BLaER1 (cell line): ENCODE measurements around the gene SGSH.

ENCODE experiments used
- H3K27ac ChIP-seq: shearing (Covaris generic); formaldehyde crosslinking; 2 replicates; pipeline ENCODE4 v1.8.1; 2022
- H3K27me3 ChIP-seq: shearing (Covaris generic); formaldehyde crosslinking; 2 replicates; pipeline ENCODE4 v1.8.1; 2022
- H3K36me3 ChIP-seq: shearing (Covaris generic); formaldehyde crosslinking; 2 replicates; pipeline ENCODE4 v1.8.1; 2022
- H3K4me1 ChIP-seq: shearing (Covaris generic); formaldehyde crosslinking; 2 replicates; pipeline ENCODE4 v1.8.1; 2022
- H3K4me2 ChIP-seq: shearing (Covaris generic); formaldehyde crosslinking; 2 replicates; pipeline ENCODE4 v1.8.1; 2022
- H3K4me3 ChIP-seq: shearing (Covaris generic); formaldehyde crosslinking; 2 replicates; pipeline ENCODE4 v1.8.1; 2022
- H3K9ac ChIP-seq: shearing (Covaris generic); formaldehyde crosslinking; 2 replicates; pipeline ENCODE4 v1.8.1; 2022
- H3K9me3 ChIP-seq: shearing (Covaris generic); formaldehyde crosslinking; 2 replicates; pipeline ENCODE4 v1.8.1; 2022
- H4K20me1 ChIP-seq: shearing (Covaris generic); formaldehyde crosslinking; 2 replicates; pipeline ENCODE4 v1.8.1; 2022
- Cebpa-rat ChIP-seq: shearing (Covaris generic); IDR thresholded peaks from 2 replicates; pipeline ENCODE4 v1.8.1; 2022

Gene SGSH

DNA sequence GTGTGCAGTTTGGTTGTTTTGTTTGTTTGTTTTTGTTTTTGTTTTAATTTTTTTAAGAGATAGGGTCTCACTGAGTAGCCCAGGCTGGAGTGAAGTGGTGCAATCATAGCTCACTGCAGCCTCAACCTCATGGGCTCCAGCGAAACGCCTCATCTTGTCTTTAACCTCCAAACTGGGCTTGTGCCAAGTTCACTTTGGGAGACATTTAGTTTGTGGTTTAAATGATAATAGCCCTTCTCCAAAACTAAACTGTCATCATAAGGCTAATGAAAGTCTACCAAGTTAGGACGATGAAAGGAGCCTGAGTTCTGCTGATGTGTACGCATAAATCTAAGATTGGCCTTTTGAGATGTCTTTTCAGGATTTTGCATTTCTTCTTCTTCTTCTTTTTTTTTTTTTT lies 56.8 kb downstream of the SGSH start:
- Histone ChIP-seq H3K9ac (no peak overlapping the region), H3K36me3 (no peaks in the 10 kb centered on the region), H4K20me1 (no peaks in the 10 kb centered on the region), H3K27me3 (no peaks in the 10 kb centered on the region), H3K4me3 (no peak overlapping the region), H3K4me2 (no peak overlapping the region), H3K4me1 (peaks cover 37% of the 10 kb centered on the region), H3K9me3 (no peaks in the 10 kb centered on the region), H3K27ac (no peak overlapping the region)
- no peak for TF ChIP-seq Cebpa-rat

DNA sequence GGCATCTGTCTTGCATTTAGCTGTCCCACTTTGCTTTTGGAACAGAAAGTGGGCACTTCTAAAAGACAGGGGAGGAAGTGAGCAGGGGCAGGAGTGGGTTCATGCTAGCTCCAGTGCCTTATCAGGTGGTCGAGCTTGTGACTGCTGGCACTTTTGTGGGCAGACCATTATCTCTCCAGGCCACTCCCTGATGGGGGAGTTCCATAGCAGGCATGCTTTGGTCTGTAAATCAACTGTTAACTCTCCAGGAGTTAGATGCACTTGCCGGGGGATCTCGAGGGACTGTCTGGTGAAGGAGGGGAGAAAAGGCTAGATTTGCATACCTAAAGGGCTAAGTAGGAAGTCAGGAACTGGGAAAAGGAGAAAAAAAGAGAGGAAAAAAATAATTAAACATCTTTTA lies 59.6 kb downstream of the SGSH start:
- H3K36me3 ChIP-seq: no peaks in the 10 kb centered on the region
- no peak overlapping the region for H3K4me3 ChIP-seq
- no peaks in the 10 kb centered on the region for H3K27me3 ChIP-seq
- no peak for TF ChIP-seq Cebpa-rat
- peaks cover 19% of the 10 kb centered on the region for H3K9me3 ChIP-seq
- H3K4me2 ChIP-seq: peak overlapping the region; percentile 51
- H3K9ac ChIP-seq: no peak overlapping the region
- H3K4me1 ChIP-seq: peaks cover 37% of the 10 kb centered on the region
- H3K27ac ChIP-seq: no peak overlapping the region
- H4K20me1 ChIP-seq: no peaks in the 10 kb centered on the region
